Stimulated activated CD4-positive, alpha-beta T cell treated with anti-CD3 and anti-CD28 coated beads, Interleukin-4, amount 100 ng/mL, for 48 hours (primary cell): ENCODE measurements around the gene RAB5IF.
A peak's percentile ranks its signal among the peaks of the same experiment; 100 is the strongest.
"Not testable (repeated sequence)": the region's sequence is repeated elsewhere in the genome, so short reads cannot be mapped to it uniquely, and the experiment has no call there.

Experiments
- DNase-seq, 2 donors: peaks; one replicate each; pipeline ENCODE4 v3.0.0-alpha.2; 2020; ENCODE audit warnings: low read depth in 2 of 2

Gene RAB5IF

DNA sequence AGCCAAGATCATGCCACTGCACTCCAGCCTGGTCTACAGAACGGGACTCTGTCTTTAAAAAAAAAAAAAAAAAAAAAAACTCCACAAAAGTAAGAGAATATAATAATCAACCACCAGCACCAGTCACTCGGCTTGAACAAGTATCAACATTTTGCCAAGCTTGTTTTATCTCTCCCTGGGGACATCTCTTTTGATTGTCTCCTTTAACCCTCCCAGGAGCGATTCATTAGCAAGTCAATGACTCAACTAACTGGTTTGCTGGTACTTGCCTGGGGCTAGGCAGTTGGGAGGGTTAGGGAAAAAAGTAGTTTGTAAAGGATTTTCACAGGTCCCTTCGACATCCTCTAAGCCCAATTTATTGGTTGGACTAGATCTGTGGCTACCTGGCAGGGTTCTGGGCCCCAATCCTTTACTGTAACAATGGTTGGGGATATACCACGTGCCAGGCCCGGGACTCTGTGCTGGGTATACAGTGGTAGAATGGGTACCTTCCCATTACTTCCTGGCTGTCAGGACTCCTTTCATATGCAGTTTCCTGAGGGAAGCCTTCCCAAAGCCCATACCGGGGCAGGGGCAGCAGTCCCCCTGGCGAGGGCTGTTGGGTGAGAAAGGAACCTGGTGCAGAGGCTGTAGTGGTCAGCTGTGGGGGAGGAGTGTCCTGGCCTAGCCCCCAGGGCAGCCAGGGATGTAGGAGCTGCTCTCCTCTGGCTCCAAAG lies 20.0 kb upstream of the RAB5IF start:
- no peak for DNase-seq

GRCh38 chr20:36587388-36588070 lies 18.1 kb upstream of the RAB5IF start:
- DNase-seq, result no peak

GRCh38 chr20:36591281-36591680 lies 14.3 kb upstream of the RAB5IF start:
- no peak for DNase-seq

- no peak for DNase-seq
These were observed 13.5 kb upstream of the RAB5IF start for GRCh38 chr20:36591854-36592641.

GRCh38 chr20:36593347-36593929 lies 12.1 kb upstream of the RAB5IF start:
- DNase-seq, result no peak

GRCh38 chr20:36599912-36600345 lies 5.7 kb upstream of the RAB5IF start:
- no peak for DNase-seq

GRCh38 chr20:36601540-36601939 lies 4.0 kb upstream of the RAB5IF start:
- DNase-seq, result no peak

GRCh38 chr20:36604952-36605398 lies 604 bp upstream of the RAB5IF start:
- DNase-seq, result peak in 1 of 2 donors; percentile 38

GRCh38 chr20:36606158-36607066 lies 833 bp downstream of the RAB5IF start:
- no peak for DNase-seq

DNA sequence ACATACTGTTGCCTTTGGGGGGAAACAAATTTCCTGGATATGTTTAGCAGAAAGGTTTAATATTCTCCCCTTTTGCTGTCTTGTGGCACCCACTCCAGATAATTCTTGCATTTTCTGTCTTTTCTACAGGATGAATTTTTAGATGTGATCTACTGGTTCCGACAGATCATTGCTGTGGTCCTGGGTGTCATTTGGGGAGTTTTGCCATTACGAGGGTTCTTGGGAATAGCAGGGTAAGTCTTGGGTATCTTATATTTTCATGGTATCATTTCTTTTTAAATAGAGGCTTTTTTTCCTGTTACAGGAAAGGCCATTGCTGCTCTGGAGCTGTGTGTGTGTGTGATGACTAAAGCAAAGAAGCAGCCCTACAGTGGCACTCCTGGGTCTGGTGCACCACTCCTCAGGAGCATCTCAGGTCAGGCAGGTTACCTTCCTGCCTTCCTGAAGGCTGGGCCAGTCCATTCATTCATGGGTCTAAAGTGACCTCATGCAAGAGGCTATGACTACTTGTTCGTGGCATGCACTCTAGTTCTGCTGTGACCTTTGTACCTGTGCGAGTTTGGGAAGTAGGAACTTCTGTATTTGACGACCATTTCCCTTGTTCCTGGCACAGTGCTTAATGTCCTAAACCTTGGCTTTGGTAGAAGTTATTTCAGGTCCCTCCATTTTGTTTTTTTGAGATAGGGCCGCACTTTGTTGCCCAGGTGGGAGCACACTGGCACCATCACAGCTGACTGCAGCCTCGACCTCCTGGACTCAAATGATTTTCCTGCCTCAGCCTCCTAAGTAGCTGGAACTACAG lies 2.2 kb downstream of the RAB5IF start:
- DNase-seq, result no peak

GRCh38 chr20:36608388-36608728 lies 2.8 kb downstream of the RAB5IF start:
- not testable (repeated sequence) for DNase-seq

GRCh38 chr20:36611625-36612024 lies 6.0 kb downstream of the RAB5IF start:
- no peak for DNase-seq

DNA sequence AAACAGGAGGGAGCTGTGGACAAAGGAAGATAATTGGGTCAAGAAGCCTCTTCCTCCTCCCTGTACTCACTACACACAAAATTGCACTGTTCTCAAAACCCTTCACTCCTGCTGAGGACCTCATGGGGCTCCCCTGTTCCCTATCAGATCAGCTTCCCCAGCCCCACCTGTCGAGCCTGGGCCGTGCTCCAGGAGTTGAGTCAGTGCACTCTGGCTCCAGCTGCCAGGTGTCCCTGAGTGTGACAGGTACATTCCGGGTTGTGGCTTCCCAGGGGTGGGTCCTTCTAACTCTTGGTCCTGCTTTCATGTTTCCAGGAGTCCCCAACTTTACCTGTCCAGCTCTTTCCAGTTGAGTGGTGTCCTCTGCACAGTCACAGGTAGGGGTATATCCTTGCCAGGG lies 8.4 kb downstream of the RAB5IF start:
- no peak for DNase-seq

DNA sequence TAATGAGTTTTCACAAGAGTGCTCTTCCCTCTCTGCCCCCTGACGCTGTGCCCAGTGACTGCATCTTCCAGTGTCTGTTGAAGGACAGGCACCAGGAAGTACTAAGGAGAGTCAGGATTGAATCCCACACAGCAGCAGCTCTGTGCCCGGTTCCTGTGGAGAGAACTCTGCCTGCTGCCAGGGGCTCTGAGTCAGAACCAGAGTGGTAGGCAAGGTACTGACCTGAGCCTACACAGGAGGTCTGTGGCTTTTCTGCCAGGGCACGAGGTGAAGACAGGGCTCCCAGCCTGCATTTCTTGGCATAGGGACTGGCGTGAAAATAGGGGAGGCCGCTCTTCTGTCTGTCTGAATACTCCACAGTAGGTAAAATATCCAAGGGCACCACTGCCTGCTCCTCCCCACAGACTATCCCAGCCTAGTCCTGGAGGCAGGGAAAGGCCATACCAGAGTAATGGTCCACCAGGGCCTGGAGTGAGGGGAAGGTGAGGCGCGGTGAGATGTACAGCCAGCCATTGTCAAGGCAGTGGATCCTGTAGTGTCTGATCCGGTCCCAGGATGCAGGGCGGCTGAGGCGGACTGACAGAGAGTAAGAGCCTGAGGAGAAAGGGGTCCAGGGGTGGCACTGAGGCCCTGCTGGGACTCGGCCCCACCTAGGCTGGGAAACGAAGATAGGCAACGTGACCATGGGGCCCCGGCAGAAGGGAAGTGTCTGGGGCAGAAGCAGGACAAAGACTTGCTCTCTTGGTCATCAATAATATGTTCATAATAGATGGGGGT lies 9.4 kb downstream of the RAB5IF start:
- no peak for DNase-seq

DNA sequence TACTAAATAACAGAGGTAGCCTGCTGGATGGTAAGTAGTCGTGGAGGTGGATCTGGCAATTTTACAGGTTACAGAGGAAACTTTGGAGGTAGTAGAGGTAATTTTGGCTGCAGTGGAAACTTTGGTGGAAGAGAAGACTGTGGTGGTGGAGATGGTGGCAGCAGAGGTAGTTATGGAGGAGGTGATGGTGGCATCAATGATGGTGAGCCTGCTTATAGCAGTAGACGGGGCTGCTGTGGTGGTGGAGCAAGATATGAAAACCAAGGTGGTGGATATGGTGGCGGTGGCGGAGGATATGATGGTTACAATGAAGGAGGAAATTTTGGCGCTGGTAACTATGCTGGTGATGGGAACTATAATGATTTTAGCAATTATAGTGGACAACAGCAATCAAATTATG lies 15.3 kb downstream of the RAB5IF start:
- no peak for DNase-seq

DNA sequence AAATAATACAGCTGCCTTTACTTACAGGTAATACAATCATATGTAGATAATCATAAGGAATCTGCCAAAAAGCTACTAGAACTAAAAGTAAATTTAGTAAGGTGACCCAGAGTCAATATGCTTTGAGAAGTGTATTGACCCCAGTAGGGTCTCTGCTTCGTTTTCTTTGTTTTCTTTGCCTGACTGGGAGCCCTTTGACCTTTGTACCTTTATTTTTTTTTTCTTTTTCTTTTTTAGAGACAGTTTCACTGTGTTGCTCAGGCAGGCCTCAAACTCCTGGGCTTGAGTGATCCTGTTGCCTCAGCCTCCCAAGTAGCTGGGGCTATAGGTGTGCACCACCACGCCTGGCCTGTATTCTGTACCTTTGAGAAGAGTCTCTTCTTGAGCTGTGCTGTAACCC lies 17.9 kb downstream of the RAB5IF start:
- no peak for DNase-seq

GRCh38 chr20:36624068-36624943 lies 18.7 kb downstream of the RAB5IF start:
- no peak for DNase-seq

DNA sequence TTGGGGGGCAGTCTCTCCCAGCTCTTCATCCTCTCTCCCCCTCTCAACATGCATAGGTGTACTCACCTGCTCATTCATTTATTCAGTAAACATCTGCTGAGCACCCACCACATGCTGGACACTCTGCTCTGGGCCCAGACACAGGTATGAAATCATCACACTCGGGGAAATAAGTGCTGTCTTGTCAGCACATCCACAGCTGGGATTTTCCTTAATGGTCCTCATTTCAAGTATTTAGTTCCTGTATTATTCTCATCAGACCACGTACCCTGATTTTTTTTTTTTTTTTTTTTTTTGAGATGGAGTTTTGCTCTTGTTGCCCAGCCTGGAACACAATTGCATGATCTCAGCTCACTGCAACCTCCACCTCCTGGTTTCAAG lies 19.4 kb downstream of the RAB5IF start:
- no peak for DNase-seq

DNA sequence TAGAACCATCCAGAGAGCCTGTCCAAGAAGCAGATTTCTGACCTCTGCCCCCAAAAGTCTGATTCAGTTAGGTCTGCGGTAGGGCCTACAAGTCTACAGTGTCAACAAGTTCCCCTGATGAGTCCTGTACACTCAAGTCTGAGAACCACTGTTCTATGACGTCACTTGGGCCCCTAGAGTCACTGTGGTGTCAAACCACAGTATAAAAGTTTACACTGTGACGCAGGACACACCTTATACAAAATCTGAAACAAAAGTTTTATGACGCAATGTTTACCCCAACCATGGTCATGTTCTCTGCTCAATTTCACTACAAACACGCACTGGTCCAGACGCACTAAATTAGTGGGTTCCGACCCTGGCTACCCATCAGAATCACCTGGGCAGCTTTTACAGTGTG lies 22.5 kb downstream of the RAB5IF start:
- no peak for DNase-seq
